IPS DF 6.9 (cell line): Measurements from ENCODE around the gene PIK3R6.

Source experiments
- DNase-seq: peaks from one replicate; pipeline ENCODE4 v3.0.0-alpha.2; 2013; ENCODE audit warnings: low read depth, low spot score
- H3K27ac ChIP-seq: one replicate; pipeline ENCODE4 v1.5.1; 2013; ENCODE audit warnings: low read length, control low read depth
- H3K27me3 ChIP-seq: 2 replicates; pipeline ENCODE4 v1.6.1; 2013; ENCODE audit warnings: mild to moderate bottlenecking, low read length; ENCODE audit not compliant: control insufficient read depth, insufficient read depth
- H3K36me3 ChIP-seq: 2 replicates; pipeline ENCODE4 v1.6.1; 2013; ENCODE audit warnings: low read length; ENCODE audit not compliant: control insufficient read depth, insufficient read depth
- H3K4me1 ChIP-seq: 2 replicates; pipeline ENCODE4 v1.6.1; 2013; ENCODE audit warnings: low read length; ENCODE audit not compliant: control insufficient read depth, insufficient read depth
- H3K4me3 ChIP-seq: 2 replicates; pipeline ENCODE4 v1.5.1; 2013; ENCODE audit warnings: mild to moderate bottlenecking, low read length
- H3K9me3 ChIP-seq: 2 replicates; pipeline ENCODE4 v1.6.1; 2013; ENCODE audit warnings: low read length, inconsistent platforms; ENCODE audit not compliant: control insufficient read depth, insufficient read depth
- WGBS: extraction: QIAGEN DNeasy Blood & Tissue Kit; methylation state at CpG from one replicate; pipeline ENCODE4 v1.1.7; 2013; ENCODE audit warnings: mixed read lengths, missing lambda C conversion rate; ENCODE audit not compliant: insufficient read length, insufficient coverage; 5-methylcytosine and 5-hydroxymethylcytosine counted together

PIK3R6 gene, protein sequence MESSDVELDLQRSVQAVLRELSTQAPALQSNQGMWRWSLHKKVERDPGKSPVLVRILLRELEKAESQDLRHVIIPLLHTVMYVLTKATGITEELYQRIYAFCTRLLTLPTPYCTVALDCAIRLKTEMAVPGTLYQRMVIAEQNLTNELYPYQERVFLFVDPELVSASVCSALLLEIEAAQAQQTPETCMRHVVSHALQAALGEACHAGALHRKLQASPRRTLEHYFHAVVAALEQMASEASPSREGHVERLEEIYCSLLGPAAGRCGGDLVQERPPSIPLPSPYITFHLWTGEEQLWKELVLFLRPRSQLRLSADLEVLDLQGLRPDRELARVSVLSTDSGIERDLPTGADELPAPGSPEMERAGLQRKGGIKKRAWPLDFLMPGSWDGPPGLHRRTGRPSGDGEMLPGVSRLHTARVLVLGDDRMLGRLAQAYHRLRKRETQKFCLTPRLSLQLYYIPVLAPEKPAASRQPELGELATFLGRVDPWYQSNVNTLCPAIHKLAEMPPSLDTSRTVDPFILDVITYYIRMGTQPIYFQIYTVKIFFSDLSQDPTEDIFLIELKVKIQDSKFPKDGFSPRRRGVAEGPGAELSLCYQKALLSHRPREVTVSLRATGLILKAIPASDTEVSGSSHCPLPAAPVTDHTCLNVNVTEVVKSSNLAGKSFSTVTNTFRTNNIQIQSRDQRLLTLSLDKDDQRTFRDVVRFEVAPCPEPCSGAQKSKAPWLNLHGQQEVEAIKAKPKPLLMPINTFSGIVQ

DNA sequence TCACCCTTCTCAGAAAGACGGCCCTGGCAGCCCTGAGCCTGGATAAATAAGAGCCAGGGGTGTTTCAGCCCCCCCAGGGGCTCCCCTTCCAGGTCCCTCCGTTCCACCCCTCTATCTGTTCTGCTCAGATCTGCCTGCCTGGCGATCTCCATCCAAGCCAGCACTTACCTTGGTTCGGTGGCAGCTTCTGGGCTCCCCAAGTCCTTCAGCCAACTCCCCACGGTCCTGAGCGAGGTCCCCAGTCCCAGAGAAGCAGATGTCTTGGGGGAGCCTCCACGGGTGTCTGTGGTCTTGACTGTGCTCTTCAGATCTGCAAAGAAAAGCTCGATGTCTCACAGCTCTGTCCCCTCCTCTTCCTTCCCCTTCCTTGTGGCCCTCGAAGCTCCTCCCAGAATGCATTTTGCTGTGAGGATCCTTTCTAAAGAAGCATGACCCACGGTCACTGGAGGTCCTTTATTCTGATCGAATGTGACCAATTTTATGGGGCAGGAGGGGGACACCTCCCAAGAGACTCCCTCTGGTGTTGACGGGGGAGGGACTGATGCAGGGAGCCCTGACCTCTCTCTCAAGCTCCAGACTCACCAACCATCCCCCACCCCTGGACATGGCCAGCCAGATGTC is at the start of gene PIK3R6:
PIK3R6 (minus strand) TSS at position 314 of the 621 bp plus-strand sequence. CDS start 17,880 bp downstream, outside the sequence.
- H3K27me3 ChIP-seq, result no peaks in the 10 kb centered on the region
- no peaks in the 10 kb centered on the region for H3K36me3 ChIP-seq
- DNase-seq, result no peak
- WGBS, result no CpG with 5 or more reads among the region's 12 CpGs
- H3K4me1 ChIP-seq, result no peaks in the 10 kb centered on the region
- H3K4me3 ChIP-seq, result no peak within 1 kb of the TSS
- no peak within 1 kb of the TSS for H3K27ac ChIP-seq
- H3K9me3 ChIP-seq, result no peaks in the 10 kb centered on the region

DNA sequence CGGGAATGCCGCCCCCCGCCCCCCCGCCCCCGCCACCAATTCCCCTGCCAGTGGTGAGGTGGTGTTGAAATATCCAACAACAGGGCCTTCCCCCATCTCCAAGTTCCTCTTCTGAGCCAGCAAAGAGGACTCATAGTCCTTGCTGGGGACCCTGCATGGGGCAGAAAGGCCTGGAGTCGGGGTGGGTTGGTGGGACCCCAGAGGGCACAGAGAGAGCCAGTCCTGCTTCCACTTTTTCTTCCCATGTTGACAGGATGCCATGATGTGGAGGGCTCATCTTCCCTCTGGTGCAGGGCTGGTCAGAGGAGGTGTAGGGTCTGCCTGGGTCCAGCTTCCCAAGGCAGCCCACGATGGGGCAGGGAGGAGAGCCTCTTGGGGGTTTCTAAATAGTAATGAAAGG is 49.0 kb upstream of the PIK3R6 start:
- H3K27ac ChIP-seq, result no peak overlapping the region
- H3K9me3 ChIP-seq, result no peaks in the 10 kb centered on the region
- no peak overlapping the region for H3K4me3 ChIP-seq
- DNase-seq, result no peak
- no peaks in the 10 kb centered on the region for H3K36me3 ChIP-seq
- no peaks in the 10 kb centered on the region; the same call in 1 of the 2 replicates for H3K4me1 ChIP-seq
- no CpG with 5 or more reads among the region's 7 CpGs for WGBS
- no peaks in the 10 kb centered on the region for H3K27me3 ChIP-seq

DNA sequence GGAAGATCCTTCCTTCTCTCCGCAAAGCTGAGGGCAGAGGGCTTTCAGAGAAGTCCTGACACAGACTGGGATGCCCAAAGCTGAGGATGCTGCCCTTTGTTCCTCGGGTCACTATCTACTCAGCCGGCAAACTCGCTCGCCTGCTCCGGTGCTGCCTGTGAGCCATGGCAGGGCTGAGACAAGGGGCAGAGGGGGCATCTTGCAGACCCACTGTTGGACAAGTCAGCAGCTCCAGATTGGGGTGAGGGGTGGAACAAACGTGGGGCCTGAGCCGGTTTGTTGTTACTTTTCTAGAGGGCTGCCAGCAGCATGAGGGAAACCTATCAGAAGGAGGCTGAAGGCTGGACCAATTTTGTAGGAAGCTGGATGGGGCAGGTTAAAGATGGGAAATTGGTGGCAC is 47.1 kb upstream of the PIK3R6 start:
- Histone ChIP-seq H3K27ac (no peak overlapping the region), H3K36me3 (no peaks in the 10 kb centered on the region), H3K27me3 (no peaks in the 10 kb centered on the region), H3K9me3 (no peaks in the 10 kb centered on the region), H3K4me3 (no peak overlapping the region), H3K4me1 (no peaks in the 10 kb centered on the region; the same call in 1 of the 2 replicates)
- WGBS, result no CpG with 5 or more reads among the region's 8 CpGs
- no peak for DNase-seq

DNA sequence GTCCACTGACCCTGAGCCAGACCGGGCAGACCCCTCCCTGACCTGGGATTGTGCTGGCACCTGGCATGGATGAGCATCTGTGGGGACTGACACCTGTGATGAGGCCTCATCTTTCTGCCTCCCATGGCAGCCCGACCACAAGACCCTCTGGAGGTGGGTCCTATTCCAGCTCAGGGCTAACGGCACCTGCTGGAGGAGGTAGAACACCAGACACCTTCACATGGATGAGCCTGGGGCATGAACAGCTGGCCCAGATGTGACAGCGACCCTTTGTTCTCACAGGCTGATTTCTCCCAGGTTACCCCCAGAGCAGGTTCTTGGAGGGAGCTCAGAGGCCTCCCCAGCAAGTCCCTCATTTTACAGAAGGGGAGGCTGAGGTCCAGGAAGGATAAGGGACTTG is 46.4 kb upstream of the PIK3R6 start:
- no peaks in the 10 kb centered on the region for H3K27me3 ChIP-seq
- no peak for DNase-seq
- H3K27ac ChIP-seq, result no peak overlapping the region
- no peaks in the 10 kb centered on the region for H3K9me3 ChIP-seq
- no peak overlapping the region for H3K4me3 ChIP-seq
- H3K4me1 ChIP-seq, result no peaks in the 10 kb centered on the region; the same call in 1 of the 2 replicates
- H3K36me3 ChIP-seq, result no peaks in the 10 kb centered on the region
- no CpG with 5 or more reads among the region's 4 CpGs for WGBS

DNA sequence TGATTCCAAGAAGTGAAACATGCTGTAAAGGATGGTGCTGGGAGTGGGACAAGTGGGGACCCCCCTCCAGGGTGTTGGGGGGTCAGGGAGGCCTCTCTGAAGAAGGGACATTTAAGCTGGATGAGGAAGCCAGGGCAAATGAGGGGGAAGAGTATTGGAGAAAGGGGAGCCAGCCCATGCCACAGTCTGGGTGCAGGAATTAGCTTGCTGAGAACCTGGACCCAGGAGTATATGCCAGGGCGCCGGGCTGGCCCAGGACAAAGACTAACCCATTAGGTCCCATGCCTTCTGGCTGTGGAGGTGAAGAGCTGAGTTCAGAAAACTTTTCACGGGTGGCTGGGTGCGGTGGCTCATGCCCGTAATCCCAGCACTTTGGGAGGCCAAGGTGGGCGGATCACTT is 45.6 kb upstream of the PIK3R6 start:
- no peak for DNase-seq
- H3K27ac ChIP-seq, result no peak overlapping the region
- no peak overlapping the region for H3K4me3 ChIP-seq
- H3K9me3 ChIP-seq, result no peaks in the 10 kb centered on the region
- WGBS, result no CpG with 5 or more reads among the region's 6 CpGs
- no peaks in the 10 kb centered on the region for H3K36me3 ChIP-seq
- no peaks in the 10 kb centered on the region; the same call in 1 of the 2 replicates for H3K4me1 ChIP-seq
- H3K27me3 ChIP-seq, result no peaks in the 10 kb centered on the region

DNA sequence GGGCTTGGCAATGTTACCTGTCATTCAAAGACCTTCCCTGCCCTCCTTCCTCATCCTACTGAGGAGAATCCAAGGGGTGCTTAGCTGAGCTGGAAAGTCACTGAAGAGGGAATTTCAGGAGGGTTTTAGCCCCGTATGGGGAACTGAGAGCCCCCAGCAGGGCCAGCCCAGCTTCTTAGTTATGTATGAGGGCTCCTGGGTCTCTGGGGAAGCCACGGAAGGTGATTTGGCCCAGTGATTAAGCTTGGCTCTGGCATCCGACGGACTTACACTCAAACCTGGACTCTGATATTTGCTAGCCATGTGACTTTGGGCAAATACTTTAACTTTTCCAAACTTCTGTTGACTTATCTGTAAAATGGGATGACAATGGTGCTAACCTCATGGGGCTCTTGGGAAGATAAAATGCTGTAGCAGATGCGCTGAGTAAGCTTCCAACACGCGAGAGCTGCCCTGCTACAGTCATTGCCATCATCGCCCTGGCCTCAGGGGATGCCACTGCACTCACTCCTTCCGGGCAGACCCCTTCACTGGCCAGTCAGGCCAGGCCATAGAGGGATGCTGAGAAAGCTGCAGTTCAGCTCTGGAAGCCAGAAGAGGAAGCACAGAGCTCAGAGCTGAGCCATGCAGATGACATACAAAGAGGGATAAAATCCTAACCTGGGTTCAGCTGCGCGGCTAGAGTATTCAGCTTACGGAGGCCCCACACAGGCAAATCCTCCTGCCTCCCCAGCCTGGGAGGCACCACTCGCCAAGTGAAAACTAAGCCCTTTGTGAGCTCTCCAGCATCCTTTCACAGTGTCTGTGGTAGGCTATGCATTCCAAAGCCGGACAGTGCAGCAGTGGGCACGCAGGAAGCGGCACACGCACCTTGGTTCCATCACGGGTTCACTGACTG is 44.9 kb upstream of the PIK3R6 start:
- no peaks in the 10 kb centered on the region for H3K27me3 ChIP-seq
- H3K4me3 ChIP-seq, result no peak overlapping the region
- WGBS, result no CpG with 5 or more reads among the region's 18 CpGs
- no peaks in the 10 kb centered on the region; the same call in 1 of the 2 replicates for H3K4me1 ChIP-seq
- no peak for DNase-seq
- no peaks in the 10 kb centered on the region for H3K9me3 ChIP-seq
- no peak overlapping the region for H3K27ac ChIP-seq
- H3K36me3 ChIP-seq, result no peaks in the 10 kb centered on the region

DNA sequence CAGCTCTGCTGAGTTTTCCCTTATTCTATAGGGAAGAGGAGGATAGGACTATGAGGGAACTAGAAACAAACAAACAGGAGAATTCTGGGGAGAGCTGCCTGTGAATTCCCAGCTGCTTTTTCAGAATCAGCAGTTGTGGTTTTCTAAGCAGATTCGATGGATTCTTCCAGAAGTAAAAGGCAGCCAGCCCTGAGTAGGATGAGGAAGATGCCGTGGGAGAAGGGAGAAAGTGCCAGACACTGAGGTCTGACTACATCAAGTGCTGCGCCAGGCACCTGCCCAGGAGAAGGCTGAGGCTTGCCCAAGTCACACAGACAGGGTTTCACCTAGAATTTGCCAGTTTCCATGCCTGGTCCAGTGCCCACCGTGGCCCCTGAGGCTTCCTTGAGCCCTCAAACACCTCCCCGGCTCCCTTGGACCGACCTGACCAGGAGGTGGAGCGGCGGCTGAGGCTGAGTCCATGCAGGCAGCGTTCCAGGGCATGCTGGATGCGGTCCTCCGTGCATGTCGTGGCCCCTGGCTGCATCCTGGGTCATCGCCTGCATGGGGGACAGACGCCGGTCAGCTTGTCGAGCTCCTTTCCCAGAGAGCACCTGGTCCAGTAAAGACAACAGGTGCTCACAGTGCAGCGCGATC is 43.6 kb upstream of the PIK3R6 start:
- no CpG with 5 or more reads among the region's 18 CpGs for WGBS
- DNase-seq, result no peak

DNA sequence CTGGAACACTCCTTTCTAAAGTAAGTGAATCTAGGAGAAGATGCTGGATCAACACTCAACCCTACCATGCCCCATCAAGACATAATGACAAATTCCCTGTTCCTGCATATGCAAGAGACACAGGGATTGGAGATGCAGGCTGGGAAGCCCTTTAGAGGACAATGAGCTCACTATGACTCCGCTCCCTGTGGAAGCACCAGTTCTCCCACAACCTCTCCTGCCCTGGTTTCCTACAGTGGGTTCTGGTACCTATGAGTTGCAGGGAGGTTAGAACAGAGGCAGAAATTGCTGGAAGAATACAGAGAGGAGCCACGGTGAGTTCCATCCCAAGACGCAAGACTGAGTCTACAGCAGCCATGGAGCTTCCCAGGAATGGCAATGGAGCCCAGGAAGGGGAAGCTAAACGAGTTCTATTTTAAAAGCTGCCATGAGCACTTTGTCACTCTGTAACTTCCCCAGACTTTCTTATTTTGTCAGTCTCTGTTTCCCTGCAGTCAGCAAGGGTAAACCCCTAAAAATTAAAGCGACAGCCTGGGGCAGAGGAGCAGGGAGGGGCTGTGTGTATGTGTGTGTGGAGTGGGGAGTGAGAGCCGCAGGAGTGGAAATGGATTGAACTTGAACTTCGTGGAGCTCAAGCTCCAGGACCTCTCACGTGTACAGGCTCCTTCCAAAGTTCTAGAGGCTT is 42.3 kb upstream of the PIK3R6 start:
- H3K27me3 ChIP-seq, result no peaks in the 10 kb centered on the region
- no peak overlapping the region for H3K27ac ChIP-seq
- H3K9me3 ChIP-seq, result no peaks in the 10 kb centered on the region
- H3K36me3 ChIP-seq, result no peaks in the 10 kb centered on the region
- no CpG with 5 or more reads among the region's 8 CpGs for WGBS
- no peaks in the 10 kb centered on the region for H3K4me1 ChIP-seq
- no peak overlapping the region for H3K4me3 ChIP-seq
- DNase-seq, result no peak

More for the DNA sequence above, 43.6 kb upstream of the PIK3R6 start:
- no peaks in the 10 kb centered on the region for H3K27me3 ChIP-seq
- no peaks in the 10 kb centered on the region; the same call in 1 of the 2 replicates for H3K4me1 ChIP-seq
- no peaks in the 10 kb centered on the region for H3K36me3 ChIP-seq
- H3K4me3 ChIP-seq, result no peak overlapping the region
- no peak overlapping the region for H3K27ac ChIP-seq
- no peaks in the 10 kb centered on the region for H3K9me3 ChIP-seq

DNA sequence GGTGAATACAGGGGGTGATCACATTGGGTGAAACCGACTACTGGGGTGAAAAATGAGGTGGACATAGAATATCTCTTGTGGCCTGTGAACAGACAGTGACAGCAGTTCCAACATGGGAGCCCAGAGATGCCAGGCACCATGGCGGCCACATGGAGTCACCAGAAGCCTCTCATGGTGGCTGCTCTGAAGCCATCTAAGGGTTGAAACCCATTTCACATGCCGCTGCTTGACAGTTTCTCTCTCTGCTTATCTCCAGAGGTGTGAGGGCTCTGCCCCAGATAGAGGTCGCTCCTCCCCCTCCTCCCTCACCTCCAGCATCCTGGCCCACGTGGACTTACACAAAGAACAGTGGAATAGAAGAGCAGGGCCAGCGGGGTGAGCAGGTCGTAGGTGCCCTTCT is 37.9 kb upstream of the PIK3R6 start:
- H3K27ac ChIP-seq, result no peak overlapping the region
- no peaks in the 10 kb centered on the region for H3K27me3 ChIP-seq
- no peaks in the 10 kb centered on the region for H3K36me3 ChIP-seq
- no CpG with 5 or more reads among the region's 7 CpGs for WGBS
- DNase-seq, result no peak
- H3K4me3 ChIP-seq, result no peak overlapping the region
- H3K9me3 ChIP-seq, result no peaks in the 10 kb centered on the region
- peaks cover 4% of the 10 kb centered on the region for H3K4me1 ChIP-seq
